Superior temporal gyrus (tissue), 1 donor: ENCODE results near the gene MCEMP1.

ENCODE experiments used
- DNase-seq: peaks from one replicate; pipeline ENCODE4 v3.0.0-alpha.2; 2016; ENCODE audit errors: extremely low spot score

MCEMP1 gene

GRCh38 chr19:7697721-7698287, 20.9 kb downstream of the MCEMP1 start:
- DNase-seq, result no peak

- DNase-seq, result no peak
Observed at GRCh38 chr19:7698583-7698982, 21.7 kb downstream of the MCEMP1 start.

GRCh38 chr19:7699003-7699402, 22.1 kb downstream of the MCEMP1 start:
- DNase-seq, result no peak

DNA sequence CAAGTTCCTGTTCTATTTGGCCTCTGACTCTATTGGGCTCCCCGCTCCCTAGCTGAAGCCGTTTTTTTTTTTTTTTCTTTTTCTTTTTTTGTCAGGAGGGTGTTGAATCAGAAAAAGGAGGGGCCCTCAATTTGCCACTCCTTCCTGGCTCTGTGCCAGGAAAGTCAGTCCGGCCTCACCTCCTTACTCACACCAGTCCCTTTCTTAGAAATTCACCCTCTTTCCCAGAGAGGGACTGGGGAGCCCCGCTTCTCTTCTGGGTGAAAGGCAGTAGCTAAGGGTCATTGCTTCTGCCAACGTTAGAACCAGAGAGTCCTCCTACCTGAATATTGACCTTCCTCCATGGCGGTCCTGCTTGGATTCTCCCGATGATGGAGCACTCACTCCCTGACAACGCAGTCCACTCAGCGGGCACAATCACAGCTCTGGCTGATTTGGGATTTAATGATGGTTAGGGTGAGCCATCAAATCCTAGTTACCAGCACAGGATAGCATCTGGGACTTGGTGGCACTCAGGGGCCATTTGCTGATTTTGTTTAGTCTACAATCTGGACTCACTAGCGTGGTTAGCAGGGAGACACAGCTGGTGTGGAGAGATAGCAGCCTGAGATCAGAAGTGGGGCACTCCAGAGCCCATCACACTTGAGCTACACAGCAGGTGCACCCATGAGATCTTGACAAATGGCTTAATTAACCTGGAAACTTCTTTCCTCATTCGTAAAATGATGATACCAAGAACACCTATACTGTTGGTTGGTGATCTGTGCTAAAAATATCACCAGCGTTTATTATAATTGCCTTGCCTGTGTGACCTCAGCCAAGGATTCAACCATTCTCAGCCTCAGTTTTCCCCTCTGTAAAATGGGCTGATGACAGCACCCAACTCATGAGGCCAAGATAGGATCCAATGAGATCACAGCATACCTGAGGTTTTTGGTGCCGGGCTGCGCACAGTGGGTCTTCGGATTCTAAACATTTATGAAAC, 22.8 kb downstream of the MCEMP1 start:
- DNase-seq, result no peak

DNA sequence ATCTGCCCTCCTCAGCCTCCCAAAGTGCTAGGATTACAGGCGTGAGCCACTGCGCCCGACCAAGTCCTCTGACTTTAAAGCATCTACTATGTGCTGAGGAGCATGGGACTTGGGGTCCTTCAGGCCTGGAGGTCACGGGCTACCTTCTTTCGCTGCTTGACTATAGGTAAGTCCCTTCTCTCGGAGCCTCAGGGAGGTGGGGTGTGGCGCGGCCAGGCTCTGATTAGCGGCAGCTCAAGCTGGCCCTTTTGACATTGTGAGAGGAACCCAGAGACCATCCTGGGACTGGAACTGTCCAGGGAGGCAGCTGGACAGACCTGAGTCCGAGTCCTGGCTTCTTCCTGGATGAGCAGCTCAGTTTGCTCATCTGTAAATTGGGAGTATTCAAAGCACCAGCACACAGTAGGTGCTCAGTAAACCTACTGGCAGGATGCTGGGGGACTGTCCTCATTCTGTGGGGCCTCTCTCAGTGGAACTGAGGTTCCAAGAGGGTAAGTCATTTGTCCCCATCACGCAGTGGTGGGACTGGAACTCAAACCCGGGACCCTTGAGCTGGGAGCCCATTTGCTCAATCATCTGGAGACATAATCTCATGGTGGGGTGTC, 24.3 kb downstream of the MCEMP1 start:
- no peak for DNase-seq

GRCh38 chr19:7701654-7702457, 25.0 kb downstream of the MCEMP1 start, which contains the start of gene FCER2:
Gene FCER2, minus strand, starts transcription at chr19:7702131. Its CDS starts 2,371 bp downstream, at chr19:7699760.
- no peak for DNase-seq

GRCh38 chr19:7703332-7703731, 26.4 kb downstream of the MCEMP1 start:
- no peak for DNase-seq

- DNase-seq, result no peak
Observed at GRCh38 chr19:7704280-7705060, 27.6 kb downstream of the MCEMP1 start.

GRCh38 chr19:7705387-7706187, 28.7 kb downstream of the MCEMP1 start:
- no peak for DNase-seq

GRCh38 chr19:7706188-7706954, 29.5 kb downstream of the MCEMP1 start:
- no peak for DNase-seq

- no peak for DNase-seq
Observed at GRCh38 chr19:7706955-7707456, 30.1 kb downstream of the MCEMP1 start.

- no peak for DNase-seq
Observed at GRCh38 chr19:7709932-7710460, 33.1 kb downstream of the MCEMP1 start.

DNA sequence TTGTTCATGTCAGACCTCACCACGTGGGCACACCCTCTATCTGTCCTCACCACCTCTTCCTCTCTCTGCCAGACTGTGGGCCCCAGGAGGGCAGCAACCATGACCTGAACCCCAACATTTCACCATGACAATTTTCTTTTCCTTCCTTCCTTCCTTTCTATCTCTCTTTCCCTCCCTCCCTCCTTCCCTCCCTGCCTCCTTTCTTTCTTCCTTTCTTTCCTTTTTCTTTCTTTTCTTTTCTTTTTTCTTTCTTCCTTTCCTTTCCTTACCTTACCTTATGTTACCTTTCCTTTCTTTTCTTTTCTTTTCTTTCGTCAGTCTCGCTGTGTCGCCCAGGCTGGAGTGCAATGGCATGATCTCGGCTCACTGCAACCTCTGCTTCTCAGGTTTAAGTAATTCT, 33.7 kb downstream of the MCEMP1 start:
- no peak for DNase-seq

DNA sequence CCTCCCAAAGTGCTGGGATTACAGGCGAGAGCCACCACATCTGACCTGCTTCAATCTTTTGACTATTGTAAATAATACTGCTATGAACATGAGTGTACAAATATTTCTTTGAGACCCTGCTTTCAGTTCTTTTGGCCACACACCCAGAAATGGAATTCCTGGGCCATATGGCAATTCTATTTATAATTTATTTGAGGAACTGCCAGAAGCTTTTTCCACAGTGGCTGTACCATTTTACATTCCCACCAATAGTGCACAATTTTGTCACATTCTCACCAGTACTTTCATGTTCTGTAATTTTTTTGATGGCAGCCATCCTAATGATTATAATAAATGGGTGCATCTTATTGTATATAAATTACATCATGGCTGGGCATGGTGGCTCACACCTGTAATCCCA, 38.8 kb downstream of the MCEMP1 start:
- no peak for DNase-seq

GRCh38 chr19:7716762-7717161, 39.9 kb downstream of the MCEMP1 start:
- no peak for DNase-seq

DNA sequence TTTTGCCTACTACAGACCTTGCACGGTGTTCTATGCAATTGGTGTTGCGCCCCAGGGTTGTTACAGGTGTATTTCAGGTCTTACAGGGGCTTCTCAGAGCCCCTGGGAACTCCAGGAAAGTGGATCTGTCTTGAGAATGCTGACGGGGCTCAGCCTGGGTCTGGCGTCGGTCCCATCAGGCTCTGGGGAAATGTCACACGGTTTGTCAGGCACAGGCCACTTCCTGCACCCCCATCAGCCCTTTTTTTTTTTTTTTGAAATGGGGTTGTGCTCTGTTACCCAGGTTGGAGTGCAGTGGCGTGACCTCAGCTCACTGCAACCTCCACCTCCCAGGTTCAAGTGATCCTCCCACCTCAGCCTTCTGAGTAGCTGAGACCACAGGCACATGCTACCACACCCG, 41.8 kb downstream of the MCEMP1 start:
- DNase-seq, result no peak

DNA sequence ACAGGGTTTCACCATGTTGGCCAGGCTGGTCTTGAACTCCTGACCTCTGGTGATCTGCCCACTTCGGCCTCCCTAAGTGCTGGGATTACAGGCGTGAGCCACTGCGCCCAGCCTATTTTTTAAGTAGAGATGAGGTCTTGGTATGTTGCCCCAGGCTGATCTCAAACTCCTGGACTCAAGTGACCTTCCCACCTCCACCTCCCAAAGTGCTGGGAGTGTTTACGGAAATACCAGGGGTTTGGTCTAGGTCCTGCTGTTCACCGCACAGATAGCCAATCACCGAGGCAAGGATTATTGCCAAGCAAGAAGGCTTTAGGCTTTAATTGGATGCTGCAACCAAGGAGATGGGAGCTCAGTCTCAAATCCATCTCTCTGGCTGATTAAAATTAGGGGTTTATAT, 43.5 kb downstream of the MCEMP1 start:
- no peak for DNase-seq

DNA sequence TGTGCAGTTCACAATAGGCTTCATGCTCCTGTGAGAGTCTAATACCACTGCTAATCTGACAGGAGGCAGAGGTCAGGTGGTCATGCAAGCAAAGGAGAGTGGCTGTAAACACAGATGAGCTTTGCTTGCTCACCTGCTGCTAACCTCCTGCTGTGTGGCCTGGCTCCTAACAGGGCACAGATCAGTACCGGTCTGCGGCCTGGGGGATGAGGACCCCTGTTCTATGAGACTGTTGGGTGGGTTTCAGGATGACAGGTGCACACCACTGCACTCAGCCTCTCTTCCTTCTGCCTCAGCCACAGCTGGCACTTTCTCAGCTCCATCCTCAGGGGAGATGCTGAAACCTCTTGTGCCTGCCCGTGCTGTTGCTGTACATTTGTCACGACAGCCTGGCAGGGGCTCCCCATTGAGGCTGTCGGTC, 45.4 kb downstream of the MCEMP1 start:
- DNase-seq, result no peak

- DNase-seq, result no peak
Observed at GRCh38 chr19:7725791-7726190, 48.9 kb downstream of the MCEMP1 start.
